ENCODE results near the gene KLHDC9. TPM values are rescaled to one million over a fixed set of nuclear protein-coding genes. Genes with fewer than 3 reads are reported as not detected.

Gene KLHDC9
- total RNA-seq, 6 donors from 2014 or later: 6.5 to 12.3 (median 7.4) TPM; not detected in 1

DNA sequence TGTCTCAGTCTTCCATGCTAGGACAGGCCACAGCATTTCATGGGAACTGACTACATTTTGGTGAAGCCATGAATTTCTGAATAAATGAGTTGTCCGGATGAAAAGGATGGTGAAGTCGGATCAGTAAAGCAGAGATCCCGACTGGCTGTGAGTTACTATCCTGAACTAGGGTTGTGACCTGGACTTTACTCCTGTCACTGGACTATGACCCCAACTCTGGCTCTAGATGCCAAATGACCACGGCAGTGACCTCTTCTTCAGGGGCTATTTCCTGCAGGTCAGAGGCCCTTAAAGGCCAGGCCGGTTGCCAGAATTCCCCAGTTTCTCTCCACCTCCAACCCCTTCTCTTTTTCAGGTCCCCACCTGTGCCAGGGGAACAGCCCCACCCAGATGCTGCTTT, 7.1 kb upstream of the KLHDC9 start:
- Histone ChIP-seq H3K9me3 (no peaks in the 10 kb centered on the region), H3K4me1 (peaks cover 0 to 33% (median 19%) of the 10 kb centered on the region in 4 donors), H3K36me3 (no peaks in the 10 kb centered on the region), H3K27ac (no peak overlapping the region), H3K27me3 (no peaks in the 10 kb centered on the region), H3K4me3 (no peak overlapping the region)
- ATAC-seq (ENCODE audit: low FRiP score in 2 of 2) (no peak), DNase-seq (no peak)
- TF ChIP-seq, protein P1, sequence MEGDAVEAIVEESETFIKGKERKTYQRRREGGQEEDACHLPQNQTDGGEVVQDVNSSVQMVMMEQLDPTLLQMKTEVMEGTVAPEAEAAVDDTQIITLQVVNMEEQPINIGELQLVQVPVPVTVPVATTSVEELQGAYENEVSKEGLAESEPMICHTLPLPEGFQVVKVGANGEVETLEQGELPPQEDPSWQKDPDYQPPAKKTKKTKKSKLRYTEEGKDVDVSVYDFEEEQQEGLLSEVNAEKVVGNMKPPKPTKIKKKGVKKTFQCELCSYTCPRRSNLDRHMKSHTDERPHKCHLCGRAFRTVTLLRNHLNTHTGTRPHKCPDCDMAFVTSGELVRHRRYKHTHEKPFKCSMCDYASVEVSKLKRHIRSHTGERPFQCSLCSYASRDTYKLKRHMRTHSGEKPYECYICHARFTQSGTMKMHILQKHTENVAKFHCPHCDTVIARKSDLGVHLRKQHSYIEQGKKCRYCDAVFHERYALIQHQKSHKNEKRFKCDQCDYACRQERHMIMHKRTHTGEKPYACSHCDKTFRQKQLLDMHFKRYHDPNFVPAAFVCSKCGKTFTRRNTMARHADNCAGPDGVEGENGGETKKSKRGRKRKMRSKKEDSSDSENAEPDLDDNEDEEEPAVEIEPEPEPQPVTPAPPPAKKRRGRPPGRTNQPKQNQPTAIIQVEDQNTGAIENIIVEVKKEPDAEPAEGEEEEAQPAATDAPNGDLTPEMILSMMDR (IDR thresholded peaks at IDR 0.05): no peak
- TF ChIP-seq POLR2A (IDR thresholded peaks at IDR 0.05): no peak
- TF ChIP-seq POLR2AphosphoS5 (IDR thresholded peaks at IDR 0.05): no peak
- TF ChIP-seq EP300 (IDR thresholded peaks at IDR 0.05): no peak
- WGBS, 2 donors: 90 to 91% methylated on average over 5 of the region's 5 CpGs

DNA sequence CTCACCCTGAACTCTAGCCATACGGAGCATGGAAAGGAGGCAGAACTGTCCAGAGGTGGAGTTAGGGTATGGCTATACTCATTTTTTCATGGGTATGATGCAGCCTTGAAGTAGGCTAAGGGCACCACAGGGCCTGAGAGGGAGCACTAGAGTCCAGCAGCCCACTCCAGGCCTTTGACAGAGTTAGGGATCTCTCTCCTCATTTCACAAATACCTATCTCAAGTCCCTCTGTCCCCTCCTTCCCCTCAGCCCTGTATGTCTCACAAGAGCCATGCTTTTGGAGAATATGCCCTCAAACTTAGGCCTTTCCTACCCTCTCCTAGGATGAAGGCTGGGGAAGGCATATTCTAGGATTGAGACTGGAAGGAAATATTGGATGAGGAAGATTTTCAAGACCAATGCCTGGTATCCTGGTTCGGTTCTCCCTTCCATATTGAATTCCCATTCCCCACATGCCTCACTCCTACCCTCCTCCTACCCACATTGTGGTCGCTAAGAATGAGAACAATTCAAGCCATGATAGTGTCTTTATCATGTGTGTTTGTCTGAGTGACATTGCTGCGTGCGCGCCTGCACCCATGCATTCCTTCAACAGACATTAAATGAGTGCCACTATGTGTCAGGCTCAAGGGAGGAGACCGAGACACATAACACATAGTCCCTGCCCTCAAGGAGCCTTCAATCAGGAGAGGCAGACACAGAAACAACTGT, 6.2 kb upstream of the KLHDC9 start:
- ATAC-seq (ENCODE audit: low FRiP score in 2 of 2) (no peak), DNase-seq (no peak)
- Histone ChIP-seq H3K36me3 (no peaks in the 10 kb centered on the region), H3K4me1 (peaks cover 3 to 29% (median 18%) of the 10 kb centered on the region in 4 donors), H3K4me3 (no peak overlapping the region), H3K27me3 (no peaks in the 10 kb centered on the region), H3K9me3 (no peaks in the 10 kb centered on the region), H3K27ac (no peak overlapping the region)
- 92% methylated on average over 7 of the region's 7 CpGs for WGBS, 2 donors
- TF ChIP-seq POLR2A (IDR thresholded peaks at IDR 0.05) (no peak), EP300 (IDR thresholded peaks at IDR 0.05) (no peak), POLR2AphosphoS5 (IDR thresholded peaks at IDR 0.05) (no peak)
- TF ChIP-seq, protein P1 (IDR thresholded peaks at IDR 0.05): no peak

DNA sequence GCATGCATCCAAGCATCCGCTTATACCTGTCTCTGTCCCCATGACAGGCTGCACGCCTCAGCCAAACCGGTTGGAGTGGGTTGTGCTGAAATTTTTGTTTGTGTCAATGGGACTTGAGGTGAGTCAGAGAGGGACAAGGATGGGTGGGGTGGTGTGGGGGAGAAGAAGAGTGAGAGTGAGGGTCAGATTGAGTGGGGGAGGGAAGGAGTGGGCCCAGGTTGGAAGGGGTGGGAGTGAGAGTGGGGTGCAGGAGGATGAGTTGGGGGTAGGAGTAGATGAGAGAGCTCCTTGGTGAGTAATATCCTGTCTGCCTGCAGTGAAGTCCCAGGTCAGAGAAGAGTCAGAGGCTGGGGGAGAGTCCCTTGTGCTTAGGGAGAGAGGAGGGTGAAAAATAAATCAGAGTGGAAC, 5.5 kb upstream of the KLHDC9 start:
- Histone ChIP-seq H3K36me3 (no peaks in the 10 kb centered on the region), H3K27ac (no peak overlapping the region), H3K27me3 (no peaks in the 10 kb centered on the region), H3K4me1 (peaks cover 8 to 30% (median 20%) of the 10 kb centered on the region in 4 donors), H3K9me3 (no peaks in the 10 kb centered on the region), H3K4me3 (no peak overlapping the region)
- WGBS, 2 donors: 70 to 79% methylated on average over 3 of the region's 3 CpGs
- no peak for TF ChIP-seq EP300 (IDR thresholded peaks at IDR 0.05)
- TF ChIP-seq POLR2A (IDR thresholded peaks at IDR 0.05): no peak
- TF ChIP-seq POLR2AphosphoS5 (IDR thresholded peaks at IDR 0.05): no peak
- TF ChIP-seq, protein P1 (IDR thresholded peaks at IDR 0.05): no peak
- DNase-seq (no peak), ATAC-seq (ENCODE audit: low FRiP score in 2 of 2) (no peak)

DNA sequence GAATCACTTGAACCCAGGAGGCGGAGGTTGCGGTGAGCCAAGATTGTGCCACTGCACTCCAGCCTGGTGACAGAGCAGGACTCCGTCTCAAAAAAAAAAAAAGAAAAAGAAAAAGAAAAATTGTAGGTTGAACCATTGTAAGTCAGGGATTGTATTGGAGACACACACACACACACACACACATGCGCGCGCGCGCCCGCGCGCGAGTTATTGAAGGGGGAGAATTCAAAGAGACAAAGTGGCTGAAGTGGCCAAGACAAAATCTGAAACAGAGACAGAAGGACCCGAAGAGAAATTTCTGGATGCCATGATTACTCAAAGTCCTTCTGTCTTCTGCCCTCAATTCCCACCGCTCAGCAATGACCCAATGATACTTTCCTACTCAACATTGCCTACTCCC, 3.7 kb upstream of the KLHDC9 start:
- no peaks in the 10 kb centered on the region for H3K36me3 ChIP-seq
- H3K4me1 ChIP-seq: peaks cover 21 to 34% (median 31%) of the 10 kb centered on the region in 4 donors
- WGBS, 2 donors: 96% methylated on average over 14 of the region's 14 CpGs
- ATAC-seq (ENCODE audit: low FRiP score in 2 of 2): no peak
- no peaks in the 10 kb centered on the region for H3K9me3 ChIP-seq
- TF ChIP-seq, protein P1 (IDR thresholded peaks at IDR 0.05): no peak
- no peak for TF ChIP-seq POLR2AphosphoS5 (IDR thresholded peaks at IDR 0.05)
- TF ChIP-seq EP300 (IDR thresholded peaks at IDR 0.05): no peak
- TF ChIP-seq POLR2A (IDR thresholded peaks at IDR 0.05): no peak
- H3K27ac ChIP-seq: no peak overlapping the region
- DNase-seq: peak in 1 of 2 donors; percentile 49
- no peak overlapping the region for H3K4me3 ChIP-seq
- no peaks in the 10 kb centered on the region for H3K27me3 ChIP-seq

DNA sequence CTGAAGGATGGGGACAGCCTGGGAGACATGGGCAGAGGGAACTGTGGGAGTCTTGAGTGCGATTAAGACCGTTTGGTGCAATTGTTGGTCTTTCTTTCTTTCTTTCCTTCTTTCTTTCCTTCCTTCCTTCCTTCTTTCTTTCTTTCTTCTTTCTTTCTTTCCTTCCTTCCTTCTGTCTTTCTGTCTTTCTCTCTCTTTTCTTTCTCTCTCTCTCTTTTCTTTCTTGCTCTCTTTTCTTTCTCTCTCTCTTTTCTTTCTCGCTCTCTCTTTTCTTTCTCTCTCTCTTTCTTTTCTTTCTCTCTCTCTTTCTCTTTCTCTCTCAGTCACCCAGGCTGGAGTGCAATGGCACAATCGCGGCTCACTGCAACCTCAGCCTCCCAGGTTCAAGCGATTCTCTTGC, 2.9 kb upstream of the KLHDC9 start:
- ATAC-seq (ENCODE audit: low FRiP score in 2 of 2): no peak
- Histone ChIP-seq H3K9me3 (no peaks in the 10 kb centered on the region), H3K4me1 (peaks cover 21 to 30% (median 26%) of the 10 kb centered on the region in 4 donors), H3K27ac (no peak overlapping the region), H3K4me3 (no peak overlapping the region), H3K27me3 (no peaks in the 10 kb centered on the region), H3K36me3 (peaks cover 0 to 1% (median 0%) of the 10 kb centered on the region in 4 donors)
- DNase-seq: no peak
- 89 to 92% methylated on average over 6 of the region's 6 CpGs for WGBS, 2 donors
- TF ChIP-seq EP300 (IDR thresholded peaks at IDR 0.05): no peak
- no peak for TF ChIP-seq POLR2A (IDR thresholded peaks at IDR 0.05)
- TF ChIP-seq, protein P1 (IDR thresholded peaks at IDR 0.05): no peak
- no peak for TF ChIP-seq POLR2AphosphoS5 (IDR thresholded peaks at IDR 0.05)
